Mesendoderm (in vitro differentiated cells): ENCODE measurements around the gene NDUFS3.

ENCODE experiments used
- DNase-seq: peaks from one replicate; pipeline ENCODE4 v3.0.0; 2013
- H2AK5ac ChIP-seq: 2 replicates; pipeline ENCODE4 v1.6.1; 2013; ENCODE audit warnings: low read length, inconsistent platforms
- H2BK120ac ChIP-seq: 2 replicates; pipeline ENCODE4 v1.6.1; 2013; ENCODE audit warnings: low read depth, mild to moderate bottlenecking, low read length, moderate library complexity, mixed read lengths
- H2BK15ac ChIP-seq: replicated peaks from 2 replicates; pipeline ENCODE4 v1.6.1; 2013; ENCODE audit warnings: low read depth, mild to moderate bottlenecking, moderate library complexity
- H2BK5ac ChIP-seq: 2 replicates; pipeline ENCODE4 v1.6.1; 2013; ENCODE audit warnings: low read length, inconsistent platforms
- H3K18ac ChIP-seq: 2 replicates; pipeline ENCODE4 v1.6.1; 2013; ENCODE audit warnings: mild to moderate bottlenecking, low read length, mixed read lengths
- H3K23ac ChIP-seq: one replicate; pipeline ENCODE4 v1.6.1; 2013; ENCODE audit warnings: low read length
- H3K27ac ChIP-seq: 2 replicates; pipeline ENCODE4 v1.5.1; 2013; ENCODE audit warnings: low read depth, mild to moderate bottlenecking, inconsistent platforms, low read length, moderate library complexity
- H3K27me3 ChIP-seq: 2 replicates; pipeline ENCODE4 v1.6.1; 2013; ENCODE audit warnings: low read length, control low read depth, mild to moderate bottlenecking, inconsistent platforms; ENCODE audit not compliant: insufficient read depth, poor library complexity
- H3K36me3 ChIP-seq: 2 replicates; pipeline ENCODE4 v1.6.1; 2013; ENCODE audit warnings: low read length, inconsistent platforms; ENCODE audit not compliant: control insufficient read depth, insufficient read depth
- H3K4ac ChIP-seq: one replicate; pipeline ENCODE4 v1.6.1; 2013; ENCODE audit warnings: low read depth, mild to moderate bottlenecking, low read length, moderate library complexity
- H3K4me1 ChIP-seq: 2 replicates; pipeline ENCODE4 v1.6.1; 2013; ENCODE audit warnings: low read depth, low read length, inconsistent platforms; ENCODE audit not compliant: control insufficient read depth
- H3K4me2 ChIP-seq: 2 replicates; pipeline ENCODE4 v1.6.1; 2013; ENCODE audit warnings: low read length
- H3K4me3 ChIP-seq: 2 replicates; pipeline ENCODE4 v1.5.1; 2013; ENCODE audit warnings: mild to moderate bottlenecking, low read length
- H3K56ac ChIP-seq: one replicate; pipeline ENCODE4 v1.6.1; 2013; ENCODE audit warnings: low read length
- H3K79me1 ChIP-seq: 2 replicates; pipeline ENCODE4 v1.6.1; 2013; ENCODE audit warnings: low read length, inconsistent platforms
- H3K79me2 ChIP-seq: 2 replicates; pipeline ENCODE4 v1.6.1; 2013; ENCODE audit warnings: mild to moderate bottlenecking, low read length; ENCODE audit not compliant: control insufficient read depth, insufficient read depth
- H3K9ac ChIP-seq: 2 replicates; pipeline ENCODE4 v1.6.1; 2013; ENCODE audit warnings: low read length, inconsistent platforms
- H4K5ac ChIP-seq: one replicate; pipeline ENCODE4 v1.6.1; 2013; ENCODE audit warnings: low read length
- H4K8ac ChIP-seq: one replicate; pipeline ENCODE4 v1.6.1; 2013; ENCODE audit warnings: low read depth, mild to moderate bottlenecking, control low read depth, low read length, moderate library complexity
- WGBS: extraction: QIAGEN DNeasy Blood & Tissue Kit; methylation state at CpG from one replicate; pipeline ENCODE4 v1.1.7; 2013; ENCODE audit warnings: low lambda C conversion rate, missing lambda C conversion rate; ENCODE audit not compliant: insufficient coverage; ENCODE audit errors: extremely low coverage; 5-methylcytosine and 5-hydroxymethylcytosine counted together

NDUFS3 gene

DNA sequence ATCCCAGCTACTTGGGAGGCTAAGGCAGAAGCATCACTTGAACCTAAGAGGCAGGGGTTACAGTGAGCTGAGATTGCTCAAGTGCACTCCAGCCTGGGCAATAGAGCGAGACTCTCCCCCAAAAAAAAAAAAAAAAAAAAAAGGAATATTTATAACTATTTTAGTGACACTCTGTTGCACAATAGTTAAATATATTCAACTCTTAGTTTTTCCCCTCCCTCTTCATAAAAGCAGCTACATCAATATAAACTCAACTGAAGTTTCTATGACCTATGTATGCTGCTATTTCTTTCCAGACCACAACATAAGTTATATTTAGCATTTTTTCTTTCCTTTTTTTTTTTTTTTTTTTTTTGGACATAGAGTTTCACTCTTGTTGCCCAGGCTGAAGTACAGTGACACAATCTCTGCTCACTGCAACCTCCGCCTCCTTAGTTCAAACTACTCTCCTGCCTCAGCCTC, 45.2 kb upstream of the NDUFS3 start:
- H3K56ac ChIP-seq = no peak overlapping the region
- no peaks in the 10 kb centered on the region for H3K27me3 ChIP-seq
- H4K5ac ChIP-seq = no peak overlapping the region
- no CpG with 5 or more reads among the region's 2 CpGs for WGBS
- no peak overlapping the region for H3K18ac ChIP-seq
- no peak overlapping the region for H3K4me2 ChIP-seq
- H3K4me1 ChIP-seq = no peaks in the 10 kb centered on the region
- H3K23ac ChIP-seq = no peak overlapping the region
- H3K79me2 ChIP-seq = peaks cover 89% of the 10 kb centered on the region
- no peaks in the 10 kb centered on the region for H3K36me3 ChIP-seq
- no peak overlapping the region for H3K27ac ChIP-seq
- no peak overlapping the region for H2BK15ac ChIP-seq
- H3K79me1 ChIP-seq = peaks cover 4% of the 10 kb centered on the region
- H4K8ac ChIP-seq = no peak overlapping the region
- H2BK5ac ChIP-seq = no peak overlapping the region
- H3K9ac ChIP-seq = no peak overlapping the region
- H2BK120ac ChIP-seq = no peak overlapping the region
- H3K4me3 ChIP-seq = no peak overlapping the region
- no peak for DNase-seq
- no peak overlapping the region for H3K4ac ChIP-seq
- no peak overlapping the region for H2AK5ac ChIP-seq

DNA sequence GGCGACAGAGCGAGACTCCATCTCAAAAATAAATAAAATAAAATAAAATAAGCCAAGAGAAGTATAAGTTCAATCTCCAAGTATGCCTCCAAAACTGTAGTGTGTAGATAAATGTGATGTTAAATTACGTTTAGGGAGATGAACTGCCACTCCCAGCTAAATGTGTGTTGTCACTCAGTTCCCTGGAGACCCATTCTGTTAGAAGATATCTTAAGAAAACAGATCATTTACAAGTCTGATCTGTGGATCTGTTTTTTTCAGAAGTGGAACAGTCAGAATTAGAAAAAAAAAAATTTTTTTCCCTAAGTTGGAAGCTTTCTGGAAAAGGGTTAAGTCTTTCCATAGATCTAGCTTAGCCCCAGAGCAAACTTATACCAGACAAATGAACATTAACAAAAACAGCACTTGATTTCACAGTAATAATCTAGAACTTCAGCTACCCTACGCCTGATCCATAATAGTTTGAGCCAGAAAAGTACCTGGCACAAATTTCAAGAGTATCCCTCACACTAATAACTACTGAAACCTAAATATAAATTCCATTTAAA, 44.1 kb upstream of the NDUFS3 start:
- no peak for DNase-seq
- H3K4me2 ChIP-seq = no peak overlapping the region
- H3K36me3 ChIP-seq = no peaks in the 10 kb centered on the region
- no peak overlapping the region for H3K4ac ChIP-seq
- H3K4me1 ChIP-seq = peaks cover 2% of the 10 kb centered on the region
- H2BK5ac ChIP-seq = no peak overlapping the region
- no peak overlapping the region for H3K27ac ChIP-seq
- no peak overlapping the region for H3K4me3 ChIP-seq
- peaks cover 88% of the 10 kb centered on the region for H3K79me2 ChIP-seq
- no peak overlapping the region for H3K56ac ChIP-seq
- H3K23ac ChIP-seq = no peak overlapping the region
- H4K5ac ChIP-seq = no peak overlapping the region
- H2BK120ac ChIP-seq = no peak overlapping the region
- no peak overlapping the region for H4K8ac ChIP-seq
- H3K79me1 ChIP-seq = peaks cover 7% of the 10 kb centered on the region
- no peak overlapping the region for H2AK5ac ChIP-seq
- no peak overlapping the region for H2BK15ac ChIP-seq
- H3K9ac ChIP-seq = no peak overlapping the region
- no CpG with 5 or more reads among the region's 4 CpGs for whole genome bisulfite sequencing
- H3K27me3 ChIP-seq = no peaks in the 10 kb centered on the region
- no peak overlapping the region for H3K18ac ChIP-seq

DNA sequence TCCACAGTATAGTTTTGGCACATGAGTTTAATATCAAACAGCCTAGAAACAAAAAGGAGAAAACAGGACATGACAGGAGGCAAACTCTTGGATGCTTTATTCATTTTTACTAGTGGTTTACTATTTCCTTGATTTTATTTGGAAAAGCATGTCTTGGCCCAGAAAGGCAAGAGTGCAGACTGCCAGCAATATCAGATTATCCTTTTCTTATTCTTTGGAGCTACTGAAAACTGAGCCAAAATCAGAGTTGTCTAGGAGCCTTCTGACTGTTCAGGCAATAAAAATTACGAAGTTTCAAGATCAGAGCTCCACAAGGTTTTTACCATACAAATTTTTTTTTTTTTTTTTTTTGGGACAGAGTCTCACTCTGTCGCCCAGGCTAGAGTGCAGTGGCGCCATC, 42.0 kb upstream of the NDUFS3 start:
- Histone ChIP-seq H3K9ac (no peak overlapping the region), H3K4me2 (no peak overlapping the region), H4K5ac (no peak overlapping the region), H3K56ac (no peak overlapping the region), H2BK120ac (no peak overlapping the region), H3K27me3 (no peaks in the 10 kb centered on the region), H2BK15ac (no peak overlapping the region), H2BK5ac (no peak overlapping the region), H3K27ac (no peak overlapping the region), H3K36me3 (no peaks in the 10 kb centered on the region), H4K8ac (no peak overlapping the region), H2AK5ac (no peak overlapping the region), H3K79me2 (peaks cover 87% of the 10 kb centered on the region), H3K23ac (no peak overlapping the region), H3K4ac (no peak overlapping the region), H3K4me3 (no peak overlapping the region), H3K4me1 (peaks cover 2% of the 10 kb centered on the region), H3K18ac (no peak overlapping the region), H3K79me1 (peaks cover 3% of the 10 kb centered on the region)
- no CpG with 5 or more reads among the region's 3 CpGs for WGBS
- no peak for DNase-seq

DNA sequence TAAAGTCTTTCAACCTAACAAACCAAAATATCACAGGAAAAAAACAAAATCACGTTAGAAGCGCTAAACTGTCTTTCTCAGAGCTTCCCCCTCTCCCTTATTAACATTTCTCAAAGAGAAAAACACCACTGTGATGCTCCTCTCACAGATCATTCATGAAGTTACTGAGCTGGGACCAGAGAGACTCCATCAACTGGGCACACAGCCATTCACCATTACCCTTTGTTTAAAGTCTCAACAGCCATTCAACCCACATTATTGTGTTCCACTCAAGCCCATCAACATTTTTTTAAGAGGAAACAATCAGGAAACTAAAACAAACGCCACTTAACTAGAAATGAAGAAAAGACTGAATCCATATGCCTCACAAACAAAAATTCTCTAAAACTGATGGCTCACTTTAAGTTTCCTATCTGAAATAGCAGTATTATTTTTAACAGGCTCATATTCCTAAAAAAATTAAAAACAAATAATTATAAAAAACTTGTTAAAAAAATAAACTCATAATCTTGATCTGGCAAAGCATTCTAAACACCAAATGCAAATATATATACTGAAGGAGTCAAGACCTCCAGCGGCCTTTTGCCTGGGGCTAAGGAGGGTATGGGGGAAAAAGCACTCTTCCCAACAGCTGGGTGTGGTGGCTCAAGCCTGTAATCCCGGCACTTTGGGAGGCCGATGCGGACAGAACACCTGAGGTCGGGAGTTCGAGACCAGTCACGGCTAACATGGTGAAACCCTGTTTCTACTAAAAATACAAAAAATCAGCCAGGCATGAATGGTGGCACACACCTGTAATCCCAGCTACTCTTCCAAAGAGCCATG, 39.9 kb upstream of the NDUFS3 start:
- Histone ChIP-seq H3K27me3 (no peaks in the 10 kb centered on the region), H3K23ac (no peak overlapping the region), H2AK5ac (no peak overlapping the region), H3K4me2 (no peak overlapping the region), H4K5ac (no peak overlapping the region), H2BK15ac (no peak overlapping the region), H3K56ac (no peak overlapping the region), H2BK120ac (no peak overlapping the region), H3K9ac (no peak overlapping the region), H3K27ac (no peak overlapping the region), H3K4me3 (no peak overlapping the region), H3K4me1 (peaks cover 2% of the 10 kb centered on the region), H4K8ac (no peak overlapping the region), H3K79me2 (peaks cover 90% of the 10 kb centered on the region), H3K18ac (no peak overlapping the region), H2BK5ac (no peak overlapping the region), H3K36me3 (no peaks in the 10 kb centered on the region), H3K4ac (no peak overlapping the region), H3K79me1 (peaks cover 3% of the 10 kb centered on the region)
- no CpG with 5 or more reads among the region's 10 CpGs for WGBS
- DNase-seq = no peak

DNA sequence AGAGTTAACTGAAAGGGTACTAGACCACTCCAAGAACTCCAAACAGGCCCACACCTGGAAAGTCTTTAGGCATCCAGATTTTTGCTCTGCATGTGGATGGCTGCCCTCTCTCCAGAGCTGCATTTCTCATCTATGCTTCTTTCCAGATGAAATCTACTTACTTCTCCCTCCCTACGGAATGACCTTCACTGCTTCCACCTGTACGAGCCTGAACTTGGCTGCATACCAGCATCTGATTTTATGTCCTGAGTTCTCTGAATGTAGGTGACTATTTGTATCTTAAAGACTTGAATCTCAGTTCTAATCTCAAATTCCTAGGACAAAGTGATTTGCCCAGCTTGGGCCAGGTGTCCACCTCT, 39.2 kb upstream of the NDUFS3 start:
- no CpG with 5 or more reads among the region's 2 CpGs for WGBS

More for the DNA sequence above, 39.2 kb upstream of the NDUFS3 start:
- peak overlapping the region; percentile 7 for H3K9ac ChIP-seq
- DNase-seq = no peak
- H2BK15ac ChIP-seq = no peak overlapping the region
- no peaks in the 10 kb centered on the region for H3K27me3 ChIP-seq
- peaks cover 3% of the 10 kb centered on the region for H3K79me1 ChIP-seq
- no peak overlapping the region for H2BK120ac ChIP-seq
- H3K23ac ChIP-seq = no peak overlapping the region
- H4K8ac ChIP-seq = no peak overlapping the region
- peaks cover 90% of the 10 kb centered on the region for H3K79me2 ChIP-seq
- no peak overlapping the region for H3K18ac ChIP-seq
- H3K4ac ChIP-seq = no peak overlapping the region
- peaks cover 2% of the 10 kb centered on the region for H3K4me1 ChIP-seq
- no peak overlapping the region for H3K4me3 ChIP-seq
- no peak overlapping the region for H3K27ac ChIP-seq
- no peak overlapping the region for H3K56ac ChIP-seq
- H4K5ac ChIP-seq = no peak overlapping the region
- no peak overlapping the region for H3K4me2 ChIP-seq
- H3K36me3 ChIP-seq = no peaks in the 10 kb centered on the region
- H2BK5ac ChIP-seq = no peak overlapping the region
- H2AK5ac ChIP-seq = no peak overlapping the region
